Tibial nerve (tissue), 4 donors: ENCODE data around the gene LTF. TPM values are rescaled to one million over a fixed set of nuclear protein-coding genes. Genes with fewer than 3 reads are reported as not detected.

ENCODE experiments used
- DNase-seq, 2 donors: peaks; one replicate each; pipeline ENCODE4 v3.0.0-alpha.2; 2019; ENCODE audit warnings: low spot score in 2 of 2
- H3K27ac ChIP-seq, 4 donors: fragments of 200-600 bp; sonication (generic) in 3 of 4; one replicate each; pipeline ENCODE4 v1.5.1; 2017 to 2019; ENCODE audit warnings: mild to moderate bottlenecking in 1 of 4
- H3K27me3 ChIP-seq, 2 donors: fragments of 200-600 bp; sonication (generic) in 1 of 2; one replicate each; pipeline versions ENCODE4 v1.5.1 to v1.6.0; 2017 to 2019
- H3K36me3 ChIP-seq, 3 donors: fragments of 200-600 bp; sonication (generic); one replicate each; pipeline ENCODE4 v1.5.1; 2018 to 2019
- H3K4me1 ChIP-seq, 4 donors: fragments of 200-600 bp; sonication (generic) in 3 of 4; one replicate each; pipeline ENCODE4 v1.5.1; 2017 to 2019
- H3K4me3 ChIP-seq, 4 donors: fragments of 200-600 bp; sonication (generic) in 3 of 4; one replicate each; pipeline ENCODE4 v1.5.1; 2017 to 2019; ENCODE audit warnings: mild to moderate bottlenecking in 1 of 4, moderate library complexity in 1 of 4
- H3K9me3 ChIP-seq, 4 donors: fragments of 200-600 bp; sonication (generic) in 3 of 4; one replicate each; pipeline ENCODE4 v1.5.1; 2017 to 2019
- CTCF ChIP-seq, 5 experiments: fragments of 200-600 bp in 3 of 5; fragments of 450-650 bp in 2 of 5; sonication (generic) in 3 of 5; IDR thresholded peaks; one replicate each; pipeline ENCODE4 v1.5.1; 2016 to 2019; ENCODE audit warnings: antibody characterized with exemption in 5 of 5, mild to moderate bottlenecking in 3 of 5, moderate library complexity in 2 of 5
- EP300 ChIP-seq, 2 donors: sonication (generic); formaldehyde crosslinking; IDR thresholded peaks; one replicate each; pipeline ENCODE4 v1.6.1; 2017; ENCODE audit warnings: antibody characterized with exemption in 2 of 2, mild to moderate bottlenecking in 1 of 2
- POLR2A ChIP-seq, 2 donors: fragments of 450-650 bp; IDR thresholded peaks; one replicate each; pipeline ENCODE4 v1.6.1; 2017; ENCODE audit warnings: antibody characterized with exemption in 2 of 2, mild to moderate bottlenecking in 2 of 2, moderate library complexity in 2 of 2
- WGBS, 2 donors: methylation state at CpG; one replicate each; pipeline ENCODE4 v1.1.5; 2018; 5-methylcytosine and 5-hydroxymethylcytosine counted together
- total RNA-seq, 4 donors: library from RNA; depleted of rRNA; stranded (reverse); fragments of >200 nt; gene quantifications; one replicate each; pipeline ENCODE4 v1.1.0, GENCODE V29; 2016

The LTF gene
- total RNA-seq, 4 donors from 2014 or later, result 0.30 to 1.2 (median 0.42) TPM; not detected in 1

- peaks cover 0 to 4% of the 10 kb centered on the region in 2 donors for H3K27me3 ChIP-seq
- TF ChIP-seq CTCF (IDR thresholded peaks at IDR 0.05) (no peak), EP300 (IDR thresholded peaks at IDR 0.05) (no peak), POLR2A (IDR thresholded peaks at IDR 0.05) (no peak)
- no peak for DNase-seq
- H3K27ac ChIP-seq, result no peak overlapping the region
- 84 to 86% methylated on average over 4 of the region's 4 CpGs for WGBS, 2 donors
- peaks cover 0 to 6% (median 5%) of the 10 kb centered on the region in 4 donors for H3K4me1 ChIP-seq
- H3K4me3 ChIP-seq, result no peak overlapping the region
- H3K36me3 ChIP-seq, result no peaks in the 10 kb centered on the region
- H3K9me3 ChIP-seq, result no peaks in the 10 kb centered on the region
Observed at GRCh38 chr3:46489381-46489780, 24.7 kb upstream of the LTF start.

DNA sequence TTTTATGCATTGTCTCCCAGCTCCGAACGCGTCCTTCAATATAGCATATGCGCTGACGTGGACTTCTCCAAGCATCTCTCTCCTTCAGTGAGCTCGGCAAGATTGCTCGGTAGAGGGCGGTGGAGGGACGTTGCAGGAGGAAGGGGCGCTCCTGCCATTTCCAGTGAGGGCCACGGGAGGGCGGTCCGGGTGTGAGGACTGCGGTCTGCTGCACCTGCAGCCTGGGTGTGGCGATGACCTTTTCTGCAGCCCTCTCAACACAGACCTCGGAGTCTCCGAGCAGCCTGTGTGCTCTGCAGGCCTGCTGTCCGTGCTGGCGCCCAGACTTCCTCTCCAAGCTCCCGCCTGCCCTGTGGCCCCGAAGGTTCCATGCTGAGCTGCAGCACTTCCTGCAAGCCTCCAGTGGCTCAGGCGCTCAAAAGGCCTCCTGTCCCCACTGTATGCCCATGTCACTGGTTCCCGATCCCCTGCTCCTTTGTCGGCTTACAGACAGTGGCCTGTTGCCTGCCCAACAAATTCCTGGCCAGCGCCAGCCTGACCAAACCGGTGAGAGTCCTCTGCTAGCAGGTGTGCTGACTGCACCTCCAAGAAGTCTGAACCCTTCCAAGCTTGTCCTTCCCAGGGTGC lies 24.1 kb upstream of the LTF start:
- H3K36me3 ChIP-seq, result no peaks in the 10 kb centered on the region
- H3K27me3 ChIP-seq, result peaks cover 0 to 4% of the 10 kb centered on the region in 2 donors
- H3K27ac ChIP-seq, result no peak overlapping the region
- H3K4me1 ChIP-seq, result peaks cover 0 to 6% (median 5%) of the 10 kb centered on the region in 4 donors
- 12 to 18% methylated on average over 16 to 20 of the region's 26 CpGs for WGBS, 2 donors
- no peak for TF ChIP-seq POLR2A (IDR thresholded peaks at IDR 0.05)
- peak; percentile 88 to 96 (median 96) for TF ChIP-seq CTCF (IDR thresholded peaks at IDR 0.05)
- no peaks in the 10 kb centered on the region for H3K9me3 ChIP-seq
- no peak overlapping the region for H3K4me3 ChIP-seq
- DNase-seq, result peak; percentile 76 to 93

DNA sequence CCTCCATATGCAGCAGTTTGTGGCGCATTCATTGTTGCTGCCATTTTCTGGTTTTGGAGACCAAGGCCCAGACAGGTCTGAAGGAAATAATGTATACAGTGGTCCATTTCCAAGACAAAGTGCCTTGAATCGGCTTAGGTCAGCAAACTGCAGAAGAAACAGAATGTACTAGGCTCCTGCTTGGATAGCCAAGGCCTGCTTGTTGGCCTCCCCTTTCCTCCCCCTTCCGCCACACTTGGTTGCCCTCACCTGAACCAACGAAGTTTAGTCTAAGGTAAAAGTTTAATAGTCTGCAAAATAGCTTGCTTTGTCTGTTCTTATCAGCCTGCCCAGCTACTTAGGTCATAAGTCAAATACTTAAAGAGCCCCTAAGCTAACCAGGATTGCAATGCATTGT lies 21.1 kb upstream of the LTF start:
- peaks cover 0 to 6% (median 5%) of the 10 kb centered on the region in 4 donors for H3K4me1 ChIP-seq

DNA sequence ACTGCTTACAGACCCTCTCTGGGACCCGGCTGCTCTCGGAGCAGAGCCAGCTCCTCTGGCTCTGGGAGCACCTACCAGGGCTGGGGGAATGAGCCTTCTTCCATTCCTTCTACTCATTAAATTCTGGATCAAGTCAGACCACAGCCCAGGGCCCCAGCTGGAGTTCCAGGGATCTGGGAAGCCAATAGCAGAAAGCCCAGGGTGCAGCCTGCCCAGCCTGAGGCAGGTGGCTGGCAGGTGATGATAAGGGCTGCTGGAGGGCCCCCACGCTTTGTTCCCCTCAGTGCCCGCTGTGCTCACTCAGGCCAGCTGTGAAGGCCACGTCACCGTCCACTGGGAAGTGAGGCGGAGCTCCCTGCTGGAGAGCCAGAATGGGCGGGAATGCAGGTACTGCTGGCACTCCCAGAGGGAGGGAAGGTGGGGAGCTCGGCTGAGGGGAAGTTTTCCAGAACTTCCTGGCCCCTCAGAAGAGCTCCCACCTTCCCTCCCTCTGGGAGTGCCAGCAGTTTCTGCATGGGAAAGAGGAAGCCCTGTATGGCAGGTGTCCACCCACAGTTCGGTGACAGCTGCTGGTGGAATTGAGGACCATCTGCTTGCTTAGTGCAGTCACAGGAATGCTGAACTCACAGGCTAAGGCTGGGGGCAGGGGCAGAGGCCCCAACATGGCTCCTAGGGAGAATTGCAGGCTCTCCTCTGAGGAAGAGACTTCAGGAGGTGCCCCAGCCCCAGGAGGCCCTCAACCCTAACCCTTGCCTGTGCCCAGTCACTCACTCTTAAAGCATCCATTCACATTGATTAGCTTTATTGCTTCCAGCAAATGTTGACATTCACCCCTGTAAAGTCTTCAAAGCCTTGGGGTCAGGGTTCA lies 20.4 kb upstream of the LTF start:
- Histone ChIP-seq H3K36me3 (no peaks in the 10 kb centered on the region), H3K27me3 (peaks cover 0 to 4% of the 10 kb centered on the region in 2 donors), H3K9me3 (no peaks in the 10 kb centered on the region), H3K4me3 (no peak overlapping the region), H3K4me1 (peaks cover 0 to 6% (median 5%) of the 10 kb centered on the region in 4 donors), H3K27ac (no peak overlapping the region)
- DNase-seq, result no peak
- no peak for TF ChIP-seq POLR2A (IDR thresholded peaks at IDR 0.05)
- TF ChIP-seq EP300 (IDR thresholded peaks at IDR 0.05), result no peak
- TF ChIP-seq CTCF (IDR thresholded peaks at IDR 0.05), result no peak
- 57 to 72% methylated on average over 8 to 10 of the region's 10 CpGs for WGBS, 2 donors

More for the DNA sequence above, 21.1 kb upstream of the LTF start:
- DNase-seq, result no peak
- no peak overlapping the region for H3K4me3 ChIP-seq
- H3K27me3 ChIP-seq, result peaks cover 0 to 4% of the 10 kb centered on the region in 2 donors
- no peak overlapping the region for H3K27ac ChIP-seq
- 85 to 88% methylated on average over 4 of the region's 4 CpGs for WGBS, 2 donors
- no peaks in the 10 kb centered on the region for H3K36me3 ChIP-seq
- TF ChIP-seq POLR2A (IDR thresholded peaks at IDR 0.05) (no peak), CTCF (IDR thresholded peaks at IDR 0.05) (no peak), EP300 (IDR thresholded peaks at IDR 0.05) (no peak)
- no peaks in the 10 kb centered on the region for H3K9me3 ChIP-seq

DNA sequence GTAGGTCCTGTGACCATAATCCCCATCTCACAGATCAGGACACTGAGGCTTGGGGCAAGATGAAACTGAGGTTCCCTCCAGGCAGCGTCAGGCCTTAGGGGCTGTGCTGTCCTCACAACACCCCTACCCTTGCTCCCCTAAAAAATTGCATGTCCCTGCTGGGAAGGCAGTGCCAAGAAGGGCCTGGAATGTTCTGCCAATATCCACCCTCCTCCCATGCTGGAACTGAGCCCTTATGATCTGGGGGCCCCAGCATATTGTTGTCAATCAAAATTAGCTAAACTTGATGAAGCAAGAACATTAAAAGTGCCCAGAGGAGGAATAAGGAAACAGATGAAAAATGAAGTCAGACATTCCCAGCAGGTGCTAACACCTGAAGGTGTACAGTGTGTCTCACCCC lies 19.7 kb upstream of the LTF start:
- Histone ChIP-seq H3K27me3 (peaks cover 0 to 4% of the 10 kb centered on the region in 2 donors), H3K9me3 (no peaks in the 10 kb centered on the region), H3K4me1 (peaks cover 0 to 6% (median 5%) of the 10 kb centered on the region in 4 donors), H3K36me3 (no peaks in the 10 kb centered on the region), H3K27ac (no peak overlapping the region), H3K4me3 (no peak overlapping the region)
- 91 to 100% methylated on average over 1 of the region's 1 CpG for WGBS, 2 donors
- no peak for DNase-seq
- TF ChIP-seq EP300 (IDR thresholded peaks at IDR 0.05) (no peak), CTCF (IDR thresholded peaks at IDR 0.05) (no peak)
